PC-9 (cell line): Measurements from ENCODE around the gene USF2. TPM values are rescaled to one million over a fixed set of nuclear protein-coding genes. Genes with fewer than 3 reads are reported as not detected.

Source experiments
- Bru-seq: library from RNA; stranded (reverse); fragments of 400-500 nt; gene quantifications from one replicate; lab custom pipeline; 2021; lab: Mats Ljungman, UMichigan
- BruChase-seq, 2 experiments: library from RNA; stranded (reverse); fragments of 400-500 nt; gene quantifications; one replicate each; lab custom pipeline; 2021; lab: Mats Ljungman, UMichigan
- BruUV-seq: library from RNA; stranded (reverse); fragments of 400-500 nt; replicated peaks from 2 replicates; lab custom pipeline; 2021; lab: Mats Ljungman, UMichigan
- CTCF ChIA-PET: fragments of 300-600 bp; sonication (Branson Sonifier 250); formaldehyde crosslinking; loops from one replicate; lab custom pipeline; 2022; ENCODE audit warnings: antibody characterized with exemption; lab: Charles Lee
- POLR2A ChIA-PET: fragments of 300-600 bp; sonication (Branson Sonifier 250); formaldehyde crosslinking; loops from one replicate; lab custom pipeline; 2022; ENCODE audit warnings: antibody characterized with exemption; ENCODE audit not compliant: unreplicated experiment; lab: Charles Lee
- DNase-seq, 2 experiments: peaks; one replicate each; pipeline versions ENCODE4 v3.0.0 to v3.0.0-alpha.2; 2015 to 2022; ENCODE audit warnings: mixed read lengths in 1 of 2
- H2AFZ ChIP-seq: fragments of 200-600 bp; sonication (generic); 2 replicates; pipeline ENCODE4 v1.8.1; 2017; ENCODE audit warnings: antibody characterized with exemption
- H3F3A ChIP-seq: fragments of 200-600 bp; sonication (generic); 2 replicates; pipeline ENCODE4 v1.8.1; 2017; ENCODE audit warnings: antibody characterized with exemption, mild to moderate bottlenecking, low read depth; ENCODE audit not compliant: insufficient read depth
- H3K27ac ChIP-seq: fragments of 200-600 bp; sonication (generic); 2 replicates; pipeline ENCODE4 v1.6.1; 2016; ENCODE audit warnings: mixed run types
- H3K27me3 ChIP-seq: fragments of 200-600 bp; sonication (generic); 2 replicates; pipeline ENCODE4 v1.6.1; 2016; ENCODE audit warnings: low read depth, mixed run types; ENCODE audit not compliant: insufficient read depth
- H3K36me3 ChIP-seq: fragments of 200-600 bp; sonication (generic); 2 replicates; pipeline ENCODE4 v1.6.1; 2016; ENCODE audit warnings: low read depth, mixed run types
- H3K4me1 ChIP-seq: fragments of 200-600 bp; sonication (generic); replicated peaks from 2 replicates; pipeline ENCODE4 v1.6.1; 2016; ENCODE audit warnings: mixed run types; ENCODE audit not compliant: insufficient read depth
- H3K4me2 ChIP-seq: fragments of 200-600 bp; sonication (generic); 2 replicates; pipeline ENCODE4 v1.6.1; 2017; ENCODE audit warnings: mixed run types
- H3K4me3 ChIP-seq: fragments of 200-600 bp; sonication (generic); 2 replicates; pipeline ENCODE4 v1.6.1; 2016; ENCODE audit warnings: mixed run types
- H3K79me2 ChIP-seq: fragments of 200-600 bp; sonication (generic); 2 replicates; pipeline ENCODE4 v1.6.1; 2017; ENCODE audit warnings: low read depth, mixed run types
- H3K9me2 ChIP-seq: fragments of 200-600 bp; sonication (generic); 2 replicates; pipeline ENCODE4 v1.8.1; 2017; ENCODE audit warnings: mild to moderate bottlenecking; ENCODE audit not compliant: insufficient read depth
- H3K9me3 ChIP-seq: fragments of 200-600 bp; sonication (generic); 2 replicates; pipeline ENCODE4 v1.8.1; 2016; ENCODE audit warnings: low read depth; ENCODE audit not compliant: insufficient read depth
- H4K20me1 ChIP-seq: fragments of 200-600 bp; sonication (generic); 2 replicates; pipeline ENCODE4 v1.8.1; 2017; ENCODE audit not compliant: insufficient read depth
- EZH2 ChIP-seq: fragments of 200-600 bp; sonication (generic); IDR thresholded peaks from 2 replicates; pipeline ENCODE4 v1.8.0; 2017; ENCODE audit warnings: antibody characterized with exemption, low read depth
- intact Hi-C: fragments of 100-400 bp; cut with micrococcal nuclease; formaldehyde crosslinking; loops from one replicate; pipeline ENCODE4 v1.10.0; 2022; ENCODE audit not compliant: unreplicated experiment
- long read RNA-seq: library from polyadenylated mRNA; stranded (forward); transcript quantifications from one replicate; pipeline ENCODE4 v2.0.0, GENCODE V29; 2022
- total RNA-seq: library from RNA; stranded (reverse); gene quantifications from 2 replicates; pipeline ENCODE4 v1.2.3, GENCODE V29; 2021
- TF ChIP-seq, protein P1 (sequence below): fragments of 200-600 bp; sonication (generic); conservative IDR thresholded peaks from 2 replicates; pipeline ENCODE4 v1.6.1; 2017; ENCODE audit warnings: mixed run types, antibody characterized with exemption, mild to moderate bottlenecking, moderate library complexity

USF2 gene, protein sequence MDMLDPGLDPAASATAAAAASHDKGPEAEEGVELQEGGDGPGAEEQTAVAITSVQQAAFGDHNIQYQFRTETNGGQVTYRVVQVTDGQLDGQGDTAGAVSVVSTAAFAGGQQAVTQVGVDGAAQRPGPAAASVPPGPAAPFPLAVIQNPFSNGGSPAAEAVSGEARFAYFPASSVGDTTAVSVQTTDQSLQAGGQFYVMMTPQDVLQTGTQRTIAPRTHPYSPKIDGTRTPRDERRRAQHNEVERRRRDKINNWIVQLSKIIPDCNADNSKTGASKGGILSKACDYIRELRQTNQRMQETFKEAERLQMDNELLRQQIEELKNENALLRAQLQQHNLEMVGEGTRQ
- total RNA-seq: 92.1 and 98.2 TPM in 2 replicates
- percentile 63 among the genes with signal in this experiment for Bru-seq, nascent RNA
- BruChase-seq, experiment 1, labeled RNA remaining after a 2-hour chase: percentile 73 among the genes with signal in this experiment
- percentile 83 among the genes with signal in this experiment for BruChase-seq, experiment 2, labeled RNA remaining after a 6-hour chase
- long read RNA-seq, partial matches to known transcripts: 3 of 16 reads
- long read RNA-seq, other reads (novel, unspliced or antisense): 7 of 16 reads

DNA sequence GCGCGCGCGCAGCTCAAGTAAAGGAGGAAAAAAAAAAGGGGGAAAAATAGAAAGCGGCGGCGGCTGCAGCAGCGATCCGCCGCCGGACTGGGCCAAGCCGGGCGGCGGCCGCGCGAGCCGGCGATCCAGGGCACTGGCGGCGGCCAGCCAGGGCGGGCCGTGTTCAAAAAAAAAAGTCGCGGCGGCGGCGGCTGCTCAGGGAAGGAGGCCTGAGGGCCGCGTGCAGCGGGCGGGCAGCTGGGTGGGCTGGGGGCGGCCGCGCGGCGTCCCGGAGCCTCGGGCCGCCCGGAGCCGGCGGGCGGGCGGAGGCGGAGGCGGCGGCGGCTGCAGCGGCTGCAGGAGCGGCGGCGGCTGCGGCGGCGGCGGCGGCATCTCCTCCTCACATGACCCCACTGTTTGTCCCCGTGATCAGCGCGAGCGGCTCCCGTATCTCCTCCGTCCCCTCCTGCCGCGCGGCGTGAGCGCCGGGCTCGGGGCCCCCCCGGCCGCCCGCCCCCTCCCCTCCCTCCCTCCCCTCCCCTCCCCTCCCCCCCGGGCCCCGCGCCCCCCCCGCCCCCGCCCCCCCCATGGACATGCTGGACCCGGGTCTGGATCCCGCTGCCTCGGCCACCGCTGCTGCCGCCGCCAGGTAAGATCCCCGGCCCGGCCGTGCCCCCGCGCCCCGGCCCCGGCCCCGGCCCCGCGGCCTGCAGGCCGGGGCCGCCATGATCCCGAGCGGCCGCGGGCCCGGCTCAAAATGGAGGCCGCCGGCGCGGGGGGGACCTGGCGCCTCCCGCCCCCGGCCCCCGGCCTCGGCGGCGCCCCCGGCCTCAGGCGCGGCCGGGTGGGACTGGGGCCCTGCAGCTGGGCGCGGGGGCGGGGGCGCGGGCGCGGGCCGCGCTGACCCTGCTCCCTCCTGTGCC is at the start of gene USF2:
Gene USF2, plus strand, starts transcription at position 427 of the 902 bp plus-strand sequence. Its CDS starts 140 bp downstream, at position 567.
- H3K9me2 ChIP-seq: no peaks in the 10 kb centered on the region
- ChIA-PET CTCF (interaction anchor here (0.6 to 0.7 kb wide), 4 partner anchors 32 to 744 kb away, joined by 3 to 11 read pairs (median 4); no protein-coding TSS in a partner anchor), POLR2A (interaction anchor here (0.6 kb wide), 1 partner anchor 28 kb away, joined by 8 read pairs; no protein-coding TSS in a partner anchor)
- H3K4me1 ChIP-seq: peaks cover 14% of the 10 kb centered on the region; the same call in 1 of the 2 replicates
- peak within 1 kb of the TSS; percentile 73 for H3K27ac ChIP-seq
- BruUV-seq: no TSS peak
- intact Hi-C loops: loop anchor here (1.0 to 5.0 kb wide), 7 partner anchors 20 to 448 kb away; partner anchors contain the start of genes FXYD7 and LSR
- H3K9me3 ChIP-seq: no peaks in the 10 kb centered on the region
- H3K36me3 ChIP-seq: peaks cover 18% of the 10 kb centered on the region
- peak in 1 of 2 experiments; percentile 72 for DNase-seq
- H3K4me2 ChIP-seq: peak within 1 kb of the TSS; percentile 91
- H3K4me3 ChIP-seq: peak within 1 kb of the TSS; percentile 100
- no peaks in the 10 kb centered on the region for H3K27me3 ChIP-seq
- peak within 1 kb of the TSS; percentile 81 for H2AFZ ChIP-seq
- peaks cover 25% of the 10 kb centered on the region for H3F3A ChIP-seq
- H3K79me2 ChIP-seq: peaks cover 21% of the 10 kb centered on the region
- TF ChIP-seq EZH2: no peak
- TF ChIP-seq, protein P1, sequence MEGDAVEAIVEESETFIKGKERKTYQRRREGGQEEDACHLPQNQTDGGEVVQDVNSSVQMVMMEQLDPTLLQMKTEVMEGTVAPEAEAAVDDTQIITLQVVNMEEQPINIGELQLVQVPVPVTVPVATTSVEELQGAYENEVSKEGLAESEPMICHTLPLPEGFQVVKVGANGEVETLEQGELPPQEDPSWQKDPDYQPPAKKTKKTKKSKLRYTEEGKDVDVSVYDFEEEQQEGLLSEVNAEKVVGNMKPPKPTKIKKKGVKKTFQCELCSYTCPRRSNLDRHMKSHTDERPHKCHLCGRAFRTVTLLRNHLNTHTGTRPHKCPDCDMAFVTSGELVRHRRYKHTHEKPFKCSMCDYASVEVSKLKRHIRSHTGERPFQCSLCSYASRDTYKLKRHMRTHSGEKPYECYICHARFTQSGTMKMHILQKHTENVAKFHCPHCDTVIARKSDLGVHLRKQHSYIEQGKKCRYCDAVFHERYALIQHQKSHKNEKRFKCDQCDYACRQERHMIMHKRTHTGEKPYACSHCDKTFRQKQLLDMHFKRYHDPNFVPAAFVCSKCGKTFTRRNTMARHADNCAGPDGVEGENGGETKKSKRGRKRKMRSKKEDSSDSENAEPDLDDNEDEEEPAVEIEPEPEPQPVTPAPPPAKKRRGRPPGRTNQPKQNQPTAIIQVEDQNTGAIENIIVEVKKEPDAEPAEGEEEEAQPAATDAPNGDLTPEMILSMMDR: no peak
- peaks cover 5% of the 10 kb centered on the region for H4K20me1 ChIP-seq

- CTCF ChIA-PET: no interaction called here
- BruUV-seq: no TSS peak
- Histone ChIP-seq H3K9me3 (peaks cover 5% of the 10 kb centered on the region; the same call in 1 of the 2 replicates), H3F3A (peaks cover 18% of the 10 kb centered on the region), H3K4me1 (peaks cover 21% of the 10 kb centered on the region), H3K9me2 (no peaks in the 10 kb centered on the region), H3K27me3 (no peaks in the 10 kb centered on the region), H3K36me3 (no peaks in the 10 kb centered on the region), H3K4me2 (no peak overlapping the region), H3K4me3 (no peak overlapping the region), H3K79me2 (no peaks in the 10 kb centered on the region), H4K20me1 (no peaks in the 10 kb centered on the region), H2AFZ (no peak overlapping the region), H3K27ac (no peak overlapping the region)
- intact Hi-C loops: no loop called here
- no peak for DNase-seq
- TF ChIP-seq, protein P1: no peak
- TF ChIP-seq EZH2: no peak
- POLR2A ChIA-PET: interaction anchor here (0.7 kb wide), 1 partner anchor 212 kb away, joined by 6 read pairs; no protein-coding TSS in a partner anchor
These were observed 49.8 kb upstream of the USF2 start for GRCh38 chr19:35219008-35219407.
